Stomach (tissue), 9 donors: Measurements from ENCODE around the gene VPS37C. TPM values are rescaled to one million over a fixed set of nuclear protein-coding genes. Genes with fewer than 3 reads are reported as not detected.
A peak's percentile ranks its signal among the peaks of the same experiment; 100 is the strongest.
"Not testable (repeated sequence)": the region's sequence is repeated elsewhere in the genome, so short reads cannot be mapped to it uniquely, and the experiment has no call there.

Source experiments
- DNase-seq, 2 donors: peaks; one replicate each; pipeline versions ENCODE4 v3.0.0 to v3.0.0-alpha.2; 2013 to 2019
- H3K27ac ChIP-seq, 5 donors: fragments of 200-600 bp in 4 of 5; sonication (generic) in 4 of 5; one replicate each; pipeline ENCODE4 v1.5.1; 2013 to 2019; ENCODE audit warnings: mild to moderate bottlenecking in 1 of 5, moderate library complexity in 1 of 5
- H3K27me3 ChIP-seq, 3 donors: fragments of 200-600 bp; sonication (generic); one replicate each; pipeline ENCODE4 v1.5.1; 2017 to 2019; ENCODE audit warnings: mixed run types in 1 of 3
- H3K36me3 ChIP-seq, 4 donors: fragments of 200-600 bp; sonication (generic); 1 replicate in 3 of 4; 2 replicates in 1 of 4; pipeline ENCODE4 v1.5.1; 2016 to 2019
- H3K4me1 ChIP-seq, 4 donors: fragments of 200-600 bp; sonication (generic); one replicate each; pipeline ENCODE4 v1.5.1; 2016 to 2019
- H3K4me3 ChIP-seq, 4 donors: fragments of 200-600 bp; sonication (generic) in 3 of 4; one replicate each; pipeline ENCODE4 v1.5.1; 2016 to 2019; ENCODE audit warnings: mild to moderate bottlenecking in 1 of 4
- H3K9me3 ChIP-seq, 4 donors: fragments of 200-600 bp; sonication (generic); one replicate each; pipeline ENCODE4 v1.5.1; 2016 to 2019
- CTCF ChIP-seq, 7 experiments: fragments of 450-650 bp in 4 of 7; fragments of 200-600 bp in 3 of 7; sonication (generic) in 3 of 7; IDR thresholded peaks; one replicate each; pipeline ENCODE4 v1.5.1; 2016 to 2019; ENCODE audit warnings: antibody characterized with exemption in 7 of 7, control low read depth in 2 of 7, mild to moderate bottlenecking in 1 of 7
- EP300 ChIP-seq: sonication (generic); formaldehyde crosslinking; IDR thresholded peaks from one replicate; pipeline ENCODE4 v1.6.1; 2017; ENCODE audit warnings: antibody characterized with exemption
- POLR2A ChIP-seq, 4 donors: fragments of 450-650 bp; IDR thresholded peaks; one replicate each; pipeline ENCODE4 v1.6.1; 2016; ENCODE audit warnings: antibody characterized with exemption in 4 of 4, control low read depth in 2 of 4, mild to moderate bottlenecking in 1 of 4, moderate library complexity in 1 of 4
- POLR2AphosphoS5 ChIP-seq, 3 donors: sonication (generic); formaldehyde crosslinking; IDR thresholded peaks; one replicate each; pipeline ENCODE4 v1.6.1; 2016; ENCODE audit warnings: antibody characterized with exemption in 3 of 3
- WGBS, 5 donors: extraction: QIAGEN DNeasy Blood & Tissue Kit in 3 of 5; methylation state at CpG; one replicate each; pipeline versions ENCODE4 v1.1.5 to v1.1.7; 2013 to 2018; 5-methylcytosine and 5-hydroxymethylcytosine counted together
- intact Hi-C: fragments of 100-400 bp; cut with DNase I; formaldehyde crosslinking; loops from one replicate; pipeline ENCODE4 v1.15.1; 2023; ENCODE audit warnings: low total_unique reads
- polyA plus RNA-seq, 3 donors: library from polyadenylated mRNA; stranded (reverse); fragments of 200-250 nt; gene quantifications; one replicate each; pipeline ENCODE4 v1.2.3, GENCODE V29; 2013
- total RNA-seq, 5 donors: library from RNA; depleted of rRNA; stranded (reverse); fragments of >200 nt; gene quantifications; one replicate each; pipeline versions ENCODE4 v1.1.0 to v1.2.3, GENCODE V29; 2014 to 2016
- donor health status: healthy with polysubstance abuse.
- donor health status: Bipolar disorder and iron deficiency.
- donor health status: healthy.

VPS37C gene
- total and polyA plus RNA-seq, 8 donors: 6.4 to 53.6 (median 27.7) TPM

- TF ChIP-seq POLR2A (IDR thresholded peaks at IDR 0.05) (peak in 2 of 4 donors; percentile 37 to 90), POLR2AphosphoS5 (IDR thresholded peaks at IDR 0.05) (peak in 2 of 3 donors; percentile 77 to 84)
- H3K4me3 ChIP-seq: peak within 1 kb of the TSS in 3 of 4 donors; percentile 11 to 14 (median 13)
- peak within 1 kb of the TSS in 4 of 5 donors; percentile 13 to 47 (median 46) for H3K27ac ChIP-seq
- DNase-seq: peak in 1 of 2 donors; percentile 75
- H3K36me3 ChIP-seq, H3K27me3 ChIP-seq, H3K9me3 ChIP-seq, H3K4me1 ChIP-seq, intact Hi-C loops: not testable (repeated sequence)
- 28 to 51% (median 45%) methylated on average over 13 to 17 of the region's 18 CpGs for WGBS, 5 donors
Measured at GRCh38 chr11:61202950-61203746, 41.9 kb upstream of the VPS37C start, which contains the start of gene PGA3. PGA3 (plus strand) TSS chr11:61203515; CDS start chr11:61203565, 50 bp downstream.

- WGBS, 5 donors: 93 to 95% (median 94%) methylated on average over 14 of the region's 14 CpGs
- no peaks in the 10 kb centered on the region for H3K27me3 ChIP-seq
Measured at GRCh38 chr11:61201476-61201875, 40.2 kb upstream of the VPS37C start.

GRCh38 chr11:61198948-61199523 is 37.8 kb upstream of the VPS37C start:
- no peak for TF ChIP-seq POLR2AphosphoS5 (IDR thresholded peaks at IDR 0.05)
- Histone ChIP-seq H3K4me1 (peaks cover 0 to 15% (median 8%) of the 10 kb centered on the region in 4 donors), H3K27ac (peak overlapping the region; percentile 38 to 47 (median 40)), H3K27me3 (no peaks in the 10 kb centered on the region), H3K36me3 (no peaks in the 10 kb centered on the region), H3K9me3 (peaks cover 0 to 9% (median 4%) of the 10 kb centered on the region in 4 donors), H3K4me3 (no peak overlapping the region)
- DNase-seq: no peak
- 74 to 90% (median 84%) methylated on average over 4 of the region's 4 CpGs for WGBS, 5 donors
- intact Hi-C loops: no loop called here

More at GRCh38 chr11:61201476-61201875, 40.2 kb upstream of the VPS37C start:
- H3K9me3 ChIP-seq: peaks cover 0 to 9% (median 4%) of the 10 kb centered on the region in 4 donors
- no peak overlapping the region for H3K4me3 ChIP-seq
- peak overlapping the region in 2 of 5 donors; percentile 9 to 11 for H3K27ac ChIP-seq
- intact Hi-C loops: no loop called here
- DNase-seq: no peak
- TF ChIP-seq EP300 (no peak), POLR2A (IDR thresholded peaks at IDR 0.05) (no peak), POLR2AphosphoS5 (IDR thresholded peaks at IDR 0.05) (no peak), CTCF (IDR thresholded peaks at IDR 0.05) (no peak)
- H3K36me3 ChIP-seq: no peaks in the 10 kb centered on the region
- peaks cover 0 to 4% (median 0%) of the 10 kb centered on the region in 4 donors for H3K4me1 ChIP-seq

- no peak overlapping the region for H3K4me3 ChIP-seq
- H3K4me1 ChIP-seq: peaks cover 0 to 21% (median 15%) of the 10 kb centered on the region in 4 donors
- intact Hi-C loops: no loop called here
- no peaks in the 10 kb centered on the region for H3K36me3 ChIP-seq
- peaks cover 0 to 9% (median 4%) of the 10 kb centered on the region in 4 donors for H3K9me3 ChIP-seq
- H3K27ac ChIP-seq: peak overlapping the region in 4 of 5 donors; percentile 40 to 76 (median 44)
- TF ChIP-seq CTCF (IDR thresholded peaks at IDR 0.05): no peak
- TF ChIP-seq EP300: no peak
- no peak for TF ChIP-seq POLR2A (IDR thresholded peaks at IDR 0.05)
- peak in 2 of 3 donors; percentile 64 to 68 for TF ChIP-seq POLR2AphosphoS5 (IDR thresholded peaks at IDR 0.05)
- WGBS, 5 donors: 22 to 63% (median 35%) methylated on average over 6 of the region's 6 CpGs
- peak in 1 of 2 donors; percentile 91 for DNase-seq
- H3K27me3 ChIP-seq: no peaks in the 10 kb centered on the region
Measured at GRCh38 chr11:61198361-61198760, 37.1 kb upstream of the VPS37C start.

GRCh38 chr11:61195719-61196118 is 34.5 kb upstream of the VPS37C start:
- Histone ChIP-seq H3K27ac (peak overlapping the region; percentile 73 to 88 (median 76)), H3K9me3 (peaks cover 0 to 9% (median 4%) of the 10 kb centered on the region in 4 donors), H3K27me3 (peaks cover 0 to 9% (median 0%) of the 10 kb centered on the region in 3 donors), H3K4me3 (no peak overlapping the region), H3K36me3 (no peaks in the 10 kb centered on the region), H3K4me1 (peaks cover 0 to 27% (median 20%) of the 10 kb centered on the region in 4 donors)
- WGBS, 5 donors: 30 to 62% (median 38%) methylated on average over 7 of the region's 7 CpGs
- no peak for TF ChIP-seq POLR2A (IDR thresholded peaks at IDR 0.05)
- no peak for TF ChIP-seq POLR2AphosphoS5 (IDR thresholded peaks at IDR 0.05)
- TF ChIP-seq CTCF (IDR thresholded peaks at IDR 0.05): no peak
- TF ChIP-seq EP300: no peak
- DNase-seq: peak in 1 of 2 donors; percentile 83
- intact Hi-C loops: no loop called here
